Right atrium auricular region (tissue), 2 donors: ENCODE results near the gene RBP5. TPM values are rescaled to one million over a fixed set of nuclear protein-coding genes. Genes with fewer than 3 reads are reported as not detected.
A peak's percentile ranks its signal among the peaks of the same experiment; 100 is the strongest.

Experiments
- DNase-seq: peaks from one replicate; pipeline ENCODE4 v3.0.0-alpha.2; 2019; ENCODE audit warnings: low spot score
- H3K27ac ChIP-seq, 2 donors: fragments of 200-600 bp; sonication (generic); 1 replicate in 1 of 2; 2 replicates in 1 of 2; pipeline ENCODE4 v1.5.1; 2016 to 2019
- H3K27me3 ChIP-seq, 2 donors: fragments of 200-600 bp; sonication (generic); one replicate each; pipeline versions ENCODE4 v1.5.1 to v1.6.0; 2017 to 2019
- H3K36me3 ChIP-seq: fragments of 200-600 bp; sonication (generic); one replicate; pipeline ENCODE4 v1.5.1; 2016
- H3K4me1 ChIP-seq, 2 donors: fragments of 200-600 bp; sonication (generic); one replicate each; pipeline versions ENCODE4 v1.5.1 to v1.6.0; 2017 to 2019
- H3K4me3 ChIP-seq, 2 donors: fragments of 200-600 bp; sonication (generic); 1 replicate in 1 of 2; 2 replicates in 1 of 2; pipeline ENCODE4 v1.5.1; 2017 to 2019; ENCODE audit warnings: mild to moderate bottlenecking in 1 of 2, moderate library complexity in 1 of 2
- H3K9me3 ChIP-seq, 2 donors: fragments of 200-600 bp; sonication (generic); one replicate each; pipeline ENCODE4 v1.5.1; 2019
- CTCF ChIP-seq, 2 donors: fragments of 200-600 bp; sonication (generic); IDR thresholded peaks; one replicate each; pipeline ENCODE4 v1.5.1; 2019; ENCODE audit warnings: antibody characterized with exemption in 2 of 2
- total RNA-seq, 2 donors: library from RNA; depleted of rRNA; stranded (reverse); fragments of >200 nt; gene quantifications; one replicate each; pipeline ENCODE4 v1.1.0, GENCODE V29; 2016

The RBP5 gene
- total RNA-seq, 2 donors from 2014 or later, result not detected

- H3K4me1 ChIP-seq, result peaks cover 0 to 32% of the 10 kb centered on the region in 2 donors
- no peak for TF ChIP-seq CTCF (IDR thresholded peaks at IDR 0.05)
- H3K27ac ChIP-seq, result peak overlapping the region; percentile 67 to 74
- no peak overlapping the region for H3K4me3 ChIP-seq
- H3K9me3 ChIP-seq, result no peaks in the 10 kb centered on the region
- DNase-seq, result no peak
- peaks cover 10% of the 10 kb centered on the region for H3K36me3 ChIP-seq
- H3K27me3 ChIP-seq, result no peaks in the 10 kb centered on the region
Measured at GRCh38 chr12:7089196-7089871, 39.4 kb downstream of the RBP5 start.

DNA sequence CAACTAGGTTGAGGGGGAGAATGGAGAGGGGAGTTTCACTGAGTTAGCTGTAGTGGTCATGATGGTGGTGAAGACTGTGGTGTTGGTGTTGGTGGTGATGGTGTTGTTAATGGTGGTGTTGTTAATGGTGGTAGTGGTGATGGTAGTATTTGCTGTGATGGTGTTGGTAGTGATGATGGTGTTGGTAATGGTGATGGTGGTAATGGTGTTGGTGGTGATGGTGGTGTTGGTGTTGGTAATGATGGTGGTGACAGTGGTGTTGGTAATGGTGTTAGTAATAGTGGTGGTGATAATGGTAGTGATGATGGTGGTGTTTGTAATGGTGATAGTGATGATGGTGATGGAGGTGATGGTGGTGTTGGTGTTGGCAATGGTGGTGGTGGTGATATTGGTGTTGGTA lies 45.6 kb downstream of the RBP5 start:
- TF ChIP-seq CTCF (IDR thresholded peaks at IDR 0.05), result no peak
- Histone ChIP-seq H3K27me3 (no peaks in the 10 kb centered on the region), H3K4me1 (peaks cover 0 to 6% of the 10 kb centered on the region in 2 donors), H3K4me3 (no peak overlapping the region), H3K27ac (no peak overlapping the region), H3K36me3 (peaks cover 30% of the 10 kb centered on the region), H3K9me3 (no peaks in the 10 kb centered on the region)
- no peak for DNase-seq

DNA sequence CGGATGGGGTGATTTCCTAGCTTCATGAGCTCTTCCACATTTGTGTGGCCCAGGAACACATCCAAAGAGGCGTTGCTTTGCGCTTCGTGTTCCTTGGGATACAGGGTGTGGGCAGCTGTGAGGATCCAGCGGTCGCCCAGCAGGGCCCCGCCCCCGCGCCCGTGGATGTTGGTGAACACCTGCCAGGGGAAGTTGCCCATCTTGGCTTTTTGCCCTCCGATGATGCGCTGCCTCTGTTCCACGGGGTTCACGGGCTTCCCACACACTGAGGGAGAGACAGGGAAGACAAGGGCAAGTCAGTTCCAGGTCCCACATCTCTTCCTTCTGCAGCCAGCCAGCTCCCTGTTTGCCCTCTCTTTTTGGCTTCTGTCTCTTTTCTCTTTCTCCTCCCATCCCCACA lies 47.7 kb downstream of the RBP5 start:
- H3K36me3 ChIP-seq, result peaks cover 30% of the 10 kb centered on the region
- no peaks in the 10 kb centered on the region for H3K27me3 ChIP-seq
- no peak overlapping the region for H3K4me3 ChIP-seq
- H3K4me1 ChIP-seq, result peaks cover 0 to 6% of the 10 kb centered on the region in 2 donors
- H3K9me3 ChIP-seq, result no peaks in the 10 kb centered on the region
- H3K27ac ChIP-seq, result no peak overlapping the region
- DNase-seq, result no peak
- no peak for TF ChIP-seq CTCF (IDR thresholded peaks at IDR 0.05)

- Histone ChIP-seq H3K4me1 (peaks cover 0 to 6% of the 10 kb centered on the region in 2 donors), H3K9me3 (no peaks in the 10 kb centered on the region), H3K27ac (peak overlapping the region; percentile 39 to 74), H3K27me3 (no peaks in the 10 kb centered on the region), H3K4me3 (no peak overlapping the region), H3K36me3 (peaks cover 21% of the 10 kb centered on the region)
- TF ChIP-seq CTCF (IDR thresholded peaks at IDR 0.05), result no peak
- no peak for DNase-seq
Measured at GRCh38 chr12:7079826-7080125, 48.9 kb downstream of the RBP5 start.

DNA sequence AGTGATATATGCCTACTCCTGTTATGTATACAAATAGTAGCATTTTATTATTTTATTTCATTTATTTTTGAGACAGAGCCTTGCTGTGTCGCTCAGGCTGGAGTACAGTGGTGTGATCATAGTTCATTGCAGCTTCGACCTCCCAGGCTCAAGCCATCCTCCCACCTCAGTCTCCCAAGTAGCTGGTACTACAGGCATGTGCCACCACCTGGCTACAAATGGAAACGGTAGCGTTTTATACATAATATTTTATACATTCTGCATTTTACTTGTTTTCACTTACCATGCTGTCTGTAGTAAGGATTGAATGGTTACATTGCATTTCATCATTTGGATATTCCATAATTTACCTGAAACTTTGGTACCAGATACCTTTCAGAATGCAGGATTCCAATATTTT lies 50.5 kb downstream of the RBP5 start:
- peaks cover 18% of the 10 kb centered on the region for H3K36me3 ChIP-seq
- H3K27me3 ChIP-seq, result no peaks in the 10 kb centered on the region
- TF ChIP-seq CTCF (IDR thresholded peaks at IDR 0.05), result no peak
- H3K9me3 ChIP-seq, result no peaks in the 10 kb centered on the region
- DNase-seq, result no peak
- H3K4me1 ChIP-seq, result peaks cover 0 to 6% of the 10 kb centered on the region in 2 donors
- H3K27ac ChIP-seq, result no peak overlapping the region
- no peak overlapping the region for H3K4me3 ChIP-seq

- peaks cover 0 to 6% of the 10 kb centered on the region in 2 donors for H3K4me1 ChIP-seq
- no peak for DNase-seq
- H3K9me3 ChIP-seq, result no peaks in the 10 kb centered on the region
- no peaks in the 10 kb centered on the region for H3K27me3 ChIP-seq
- H3K27ac ChIP-seq, result no peak overlapping the region
- no peak overlapping the region for H3K4me3 ChIP-seq
- TF ChIP-seq CTCF (IDR thresholded peaks at IDR 0.05), result no peak
- peaks cover under 1% of the 10 kb centered on the region for H3K36me3 ChIP-seq
Measured at GRCh38 chr12:7076493-7076892, 52.2 kb downstream of the RBP5 start.
